ENCODE data around the gene MAP3K5. TPM values are rescaled to one million over a fixed set of nuclear protein-coding genes. Genes with fewer than 3 reads are reported as not detected.

MAP3K5 gene
- total and polyA plus RNA-seq, 2 of the 8 experiments (the other 6 are each of a cell fraction or from before 2014, with no cell fraction given), result 0.63 to 2.6 TPM

DNA sequence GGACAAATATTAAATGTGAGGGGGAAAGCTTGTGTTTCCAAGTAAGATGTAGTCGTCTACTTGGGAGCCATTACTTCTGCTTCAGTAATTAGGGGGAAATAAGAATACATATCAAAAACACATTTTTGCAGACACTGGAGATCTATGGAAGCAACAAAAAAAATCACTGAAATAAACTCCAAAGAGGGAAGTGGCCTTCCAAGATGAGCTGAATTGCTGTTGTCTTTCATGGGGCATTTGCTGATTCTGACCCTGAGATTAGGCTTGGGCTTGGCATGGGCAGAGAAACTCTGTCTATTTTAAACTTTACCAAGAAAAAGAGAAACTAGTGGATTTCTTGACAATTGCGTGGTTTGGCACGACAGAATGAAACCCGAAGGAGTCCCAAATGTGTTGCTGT, 120.1 kb downstream of the MAP3K5 start (continued):
- TF ChIP-seq, protein P1, sequence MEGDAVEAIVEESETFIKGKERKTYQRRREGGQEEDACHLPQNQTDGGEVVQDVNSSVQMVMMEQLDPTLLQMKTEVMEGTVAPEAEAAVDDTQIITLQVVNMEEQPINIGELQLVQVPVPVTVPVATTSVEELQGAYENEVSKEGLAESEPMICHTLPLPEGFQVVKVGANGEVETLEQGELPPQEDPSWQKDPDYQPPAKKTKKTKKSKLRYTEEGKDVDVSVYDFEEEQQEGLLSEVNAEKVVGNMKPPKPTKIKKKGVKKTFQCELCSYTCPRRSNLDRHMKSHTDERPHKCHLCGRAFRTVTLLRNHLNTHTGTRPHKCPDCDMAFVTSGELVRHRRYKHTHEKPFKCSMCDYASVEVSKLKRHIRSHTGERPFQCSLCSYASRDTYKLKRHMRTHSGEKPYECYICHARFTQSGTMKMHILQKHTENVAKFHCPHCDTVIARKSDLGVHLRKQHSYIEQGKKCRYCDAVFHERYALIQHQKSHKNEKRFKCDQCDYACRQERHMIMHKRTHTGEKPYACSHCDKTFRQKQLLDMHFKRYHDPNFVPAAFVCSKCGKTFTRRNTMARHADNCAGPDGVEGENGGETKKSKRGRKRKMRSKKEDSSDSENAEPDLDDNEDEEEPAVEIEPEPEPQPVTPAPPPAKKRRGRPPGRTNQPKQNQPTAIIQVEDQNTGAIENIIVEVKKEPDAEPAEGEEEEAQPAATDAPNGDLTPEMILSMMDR (IDR thresholded peaks at IDR 0.05; ENCODE audit: control extremely low read depth in 1 of 3, insufficient read depth in 1 of 3, low read depth in 1 of 3, low read length in 3 of 3), result no peak
- TF ChIP-seq FOSL1 (IDR thresholded peaks at IDR 0.05; ENCODE audit: insufficient read depth, low read depth, low read length), result no peak
- TF ChIP-seq JUN (IDR thresholded peaks at IDR 0.05; ENCODE audit: low read depth, low read length), result no peak
- no peak for TF ChIP-seq CBX8 (IDR thresholded peaks at IDR 0.05; ENCODE audit: borderline replicate concordance, low read depth, low read length)

All from H1 (cell line).